Activated naive CD4-positive, alpha-beta T cell (primary cell): ENCODE results near the gene UBE2J1.
A peak's percentile ranks its signal among the peaks of the same experiment; 100 is the strongest.
"Not testable (repeated sequence)": the region's sequence is repeated elsewhere in the genome, so short reads cannot be mapped to it uniquely, and the experiment has no call there.

ENCODE experiments used
- DNase-seq, 4 experiments: peaks; one replicate each; lab custom pipeline; 2025; lab: John Stamatoyannopoulos, UW

UBE2J1 gene

GRCh38 chr6:89352278-89353117 is at the start of gene UBE2J1:
Gene UBE2J1, minus strand, starts transcription at chr6:89352722. Its CDS starts 153 bp downstream, at chr6:89352569.
- peak; percentile 21 to 61 (median 36) for DNase-seq

- DNase-seq, result no peak
Observed at GRCh38 chr6:89400912-89401399, 48.4 kb upstream of the UBE2J1 start.

GRCh38 chr6:89400050-89400449 is 47.5 kb upstream of the UBE2J1 start:
- no peak for DNase-seq

GRCh38 chr6:89398762-89399525 is 46.4 kb upstream of the UBE2J1 start:
- DNase-seq, result no peak

GRCh38 chr6:89397884-89398283 is 45.4 kb upstream of the UBE2J1 start:
- not testable (repeated sequence) for DNase-seq

- DNase-seq, result no peak
Observed at GRCh38 chr6:89393659-89394058, 41.1 kb upstream of the UBE2J1 start.

- DNase-seq, result no peak
Observed at GRCh38 chr6:89392823-89393222, 40.3 kb upstream of the UBE2J1 start.

GRCh38 chr6:89388846-89389245 is 36.3 kb upstream of the UBE2J1 start:
- no peak for DNase-seq

GRCh38 chr6:89387516-89388201 is 35.1 kb upstream of the UBE2J1 start:
- DNase-seq, result no peak

- DNase-seq, result no peak
Observed at GRCh38 chr6:89386917-89387491, 34.5 kb upstream of the UBE2J1 start.

GRCh38 chr6:89385846-89386245 is 33.3 kb upstream of the UBE2J1 start:
- no peak for DNase-seq

GRCh38 chr6:89385156-89385667 is 32.7 kb upstream of the UBE2J1 start:
- DNase-seq, result no peak

GRCh38 chr6:89381031-89381430 is 28.5 kb upstream of the UBE2J1 start:
- no peak for DNase-seq

GRCh38 chr6:89379281-89379680 is 26.8 kb upstream of the UBE2J1 start:
- no peak for DNase-seq

GRCh38 chr6:89378628-89379027 is 26.1 kb upstream of the UBE2J1 start:
- no peak for DNase-seq

GRCh38 chr6:89375427-89376267 is 23.1 kb upstream of the UBE2J1 start:
- DNase-seq, result peak in 2 of 4 experiments; percentile 26 to 29

- DNase-seq, result no peak
Observed at GRCh38 chr6:89372506-89372901, 20.0 kb upstream of the UBE2J1 start.

GRCh38 chr6:89371849-89372505 is 19.5 kb upstream of the UBE2J1 start:
- DNase-seq, result peak; percentile 50 to 75 (median 62)

- DNase-seq, result no peak
Observed at GRCh38 chr6:89368999-89369398, 16.5 kb upstream of the UBE2J1 start.

GRCh38 chr6:89368107-89368506 is 15.6 kb upstream of the UBE2J1 start:
- DNase-seq, result peak in 3 of 4 experiments; percentile 8 to 37 (median 31)
